Fibroblast of lung (primary cell): ENCODE results near the gene NTSR1. TPM values are rescaled to one million over a fixed set of nuclear protein-coding genes. Genes with fewer than 3 reads are reported as not detected.

Experiments
- DNase-seq, 2 donors: peaks; one replicate each; pipeline versions ENCODE4 v3.0.0 to v3.0.0-alpha.2; 2010; ENCODE audit warnings: low read depth in 2 of 2
- H2AFZ ChIP-seq: 2 replicates; pipeline ENCODE4 v1.5.1; 2012; ENCODE audit warnings: low read length, control low read depth, inconsistent platforms
- H3K27ac ChIP-seq: 2 replicates; pipeline ENCODE4 v1.5.1; 2011; ENCODE audit warnings: low read length, control low read depth; ENCODE audit not compliant: insufficient read depth
- H3K27me3 ChIP-seq: 2 replicates; pipeline ENCODE4 v1.5.1; 2011; ENCODE audit warnings: mild to moderate bottlenecking, low read length; ENCODE audit not compliant: control insufficient read depth, insufficient read depth
- H3K36me3 ChIP-seq: 2 replicates; pipeline ENCODE4 v1.5.1; 2011; ENCODE audit warnings: low read length; ENCODE audit not compliant: control insufficient read depth, insufficient read depth
- H3K4me1 ChIP-seq: 2 replicates; pipeline ENCODE4 v1.5.1; 2011; ENCODE audit warnings: low read length; ENCODE audit not compliant: control insufficient read depth, insufficient read depth; ENCODE audit errors: extremely low read depth
- H3K4me2 ChIP-seq: 2 replicates; pipeline ENCODE4 v1.5.1; 2011; ENCODE audit warnings: low read length, control low read depth; ENCODE audit not compliant: insufficient read depth; ENCODE audit errors: extremely low read depth
- H3K4me3 ChIP-seq, 4 experiments: fragments of 200-600 bp in 1 of 4; sonication (generic) in 1 of 4; replicated peaks in 1 of 4; 2 replicates each; pipeline ENCODE4 v1.5.1; 2011 to 2016; ENCODE audit warnings: low read length in 4 of 4, low read depth in 3 of 4, mild to moderate bottlenecking in 3 of 4, control low read depth in 2 of 4, inconsistent platforms in 1 of 4, mixed read lengths in 1 of 4; ENCODE audit not compliant: insufficient read depth in 1 of 4; ENCODE audit errors: control extremely low read depth in 1 of 4
- H3K79me2 ChIP-seq: 2 replicates; pipeline ENCODE4 v1.5.1; 2012; ENCODE audit warnings: mild to moderate bottlenecking, low read length, inconsistent platforms; ENCODE audit not compliant: control insufficient read depth, insufficient read depth
- H3K9ac ChIP-seq: 2 replicates; pipeline ENCODE4 v1.5.1; 2011; ENCODE audit warnings: mild to moderate bottlenecking, low read length, control low read depth; ENCODE audit not compliant: insufficient read depth
- H3K9me3 ChIP-seq: 2 replicates; pipeline ENCODE4 v1.5.1; 2012; ENCODE audit warnings: low read depth, low read length; ENCODE audit not compliant: control insufficient read depth, insufficient read depth
- H4K20me1 ChIP-seq: 2 replicates; pipeline ENCODE4 v1.5.1; 2011; ENCODE audit warnings: low read length; ENCODE audit not compliant: control insufficient read depth, insufficient read depth; ENCODE audit errors: extremely low read depth
- CTCF ChIP-seq, 2 donors: IDR thresholded peaks in 1 of 2; conservative IDR thresholded peaks in 1 of 2; 1 replicate in 1 of 2; 2 replicates in 1 of 2; pipeline ENCODE4 v1.5.1; 2011 to 2012; ENCODE audit warnings: low read length in 2 of 2, control low read depth in 1 of 2, inconsistent platforms in 1 of 2, low read depth in 1 of 2, mild to moderate bottlenecking in 1 of 2
- EZH2 ChIP-seq: IDR thresholded peaks from 2 replicates; pipeline ENCODE4 v1.5.1; 2012; ENCODE audit warnings: low read length, control low read depth, mild to moderate bottlenecking; ENCODE audit errors: missing control alignments
- polyA plus RNA-seq, 2 donors: library from polyadenylated mRNA; depleted of rRNA in 1 of 2; stranded (reverse) in 1 of 2; unstranded in 1 of 2; fragments of >200 nt; gene quantifications; 2 replicates each; pipeline ENCODE4 v1.2.1, GENCODE V29; 2011 to 2012; ENCODE audit warnings: missing spikeins in 1 of 2
- total RNA-seq: library from RNA; depleted of rRNA; stranded (reverse); fragments of >200 nt; gene quantifications from 2 replicates; pipeline ENCODE4 v1.2.1, GENCODE V29; 2014

The NTSR1 gene
- total and polyA plus RNA-seq, 2 donors (not counting 1 experiment from before 2014, with no cell fraction given): 0.05 to 0.33 TPM

- Histone ChIP-seq H3K27ac (no peak overlapping the region), H3K79me2 (no peaks in the 10 kb centered on the region), H3K9ac (no peak overlapping the region), H4K20me1 (no peaks in the 10 kb centered on the region), H3K4me1 (no peaks in the 10 kb centered on the region), H3K4me3 (no peak overlapping the region), H3K4me2 (no peak overlapping the region), H3K27me3 (no peaks in the 10 kb centered on the region), H2AFZ (no peak overlapping the region), H3K9me3 (no peaks in the 10 kb centered on the region), H3K36me3 (no peaks in the 10 kb centered on the region)
- DNase-seq: no peak
- TF ChIP-seq CTCF (conservative IDR thresholded peaks at IDR 0.05 in 1 of 2, IDR thresholded peaks at IDR 0.05 in 1 of 2; ENCODE audit: low read depth in 1 of 2, low read length in 2 of 2): no peak
- TF ChIP-seq EZH2: no peak
Observed at GRCh38 chr20:62778058-62778457, 69.4 kb downstream of the NTSR1 start.

- no peak for DNase-seq
- H3K4me3 ChIP-seq: no peak overlapping the region
- H3K9me3 ChIP-seq: no peaks in the 10 kb centered on the region
- H3K79me2 ChIP-seq: no peaks in the 10 kb centered on the region
- no peak overlapping the region for H3K9ac ChIP-seq
- H3K36me3 ChIP-seq: no peaks in the 10 kb centered on the region
- no peak overlapping the region for H2AFZ ChIP-seq
- TF ChIP-seq EZH2 (no peak), CTCF (conservative IDR thresholded peaks at IDR 0.05 in 1 of 2, IDR thresholded peaks at IDR 0.05 in 1 of 2; ENCODE audit: low read depth in 1 of 2, low read length in 2 of 2) (no peak)
- no peak overlapping the region for H3K4me2 ChIP-seq
- H3K27ac ChIP-seq: no peak overlapping the region
- no peaks in the 10 kb centered on the region for H3K27me3 ChIP-seq
- H3K4me1 ChIP-seq: no peaks in the 10 kb centered on the region
- H4K20me1 ChIP-seq: no peaks in the 10 kb centered on the region
Observed at GRCh38 chr20:62778601-62779416, 70.2 kb downstream of the NTSR1 start.

- Histone ChIP-seq H3K4me2 (no peak overlapping the region), H3K4me3 (no peak overlapping the region), H4K20me1 (no peaks in the 10 kb centered on the region), H3K4me1 (no peaks in the 10 kb centered on the region), H3K9me3 (no peaks in the 10 kb centered on the region), H3K27ac (no peak overlapping the region), H3K27me3 (no peaks in the 10 kb centered on the region), H3K79me2 (no peaks in the 10 kb centered on the region), H2AFZ (no peak overlapping the region), H3K36me3 (no peaks in the 10 kb centered on the region), H3K9ac (no peak overlapping the region)
- DNase-seq: no peak
- TF ChIP-seq CTCF (conservative IDR thresholded peaks at IDR 0.05 in 1 of 2, IDR thresholded peaks at IDR 0.05 in 1 of 2; ENCODE audit: low read depth in 1 of 2, low read length in 2 of 2) (no peak), EZH2 (no peak)
Observed at GRCh38 chr20:62779417-62779685, 70.7 kb downstream of the NTSR1 start.
